Measurements from ENCODE around the gene RABGAP1L.
"Not testable (repeated sequence)": the region's sequence is repeated elsewhere in the genome, so short reads cannot be mapped to it uniquely, and the experiment has no call there.

The RABGAP1L gene

GRCh38 chr1:174497478-174497877 is 338.2 kb downstream of the RABGAP1L start:
- Histone ChIP-seq H3K4me3 (ENCODE audit: low read length) (no peak overlapping the region), H3K27ac (ENCODE audit: low read length) (no peak overlapping the region), H3K27me3 (ENCODE audit: low read depth, low read length) (no peaks in the 10 kb centered on the region), H3K4me1 (ENCODE audit: low read length) (no peaks in the 10 kb centered on the region), H3K9me3 (ENCODE audit: insufficient read depth, low read length) (no peaks in the 10 kb centered on the region), H3K9ac (ENCODE audit: low read length) (no peak overlapping the region), H3K36me3 (replicated peaks; ENCODE audit: low read depth, low read length) (no peaks in the 10 kb centered on the region), H3K4me2 (ENCODE audit: low read length) (no peak overlapping the region), H2AFZ (ENCODE audit: low read depth, low read length) (no peak overlapping the region), H3K79me2 (ENCODE audit: low read length) (no peaks in the 10 kb centered on the region), H4K20me1 (ENCODE audit: insufficient read depth, low read length) (no peaks in the 10 kb centered on the region)
- TF ChIP-seq CTCF (IDR thresholded peaks at IDR 0.05; ENCODE audit: low read depth, low read length) (no peak), EZH2phosphoT487 (IDR thresholded peaks at IDR 0.05; ENCODE audit: low read depth) (no peak)

- H3K27ac ChIP-seq (ENCODE audit: low read length); H3K79me2 ChIP-seq (ENCODE audit: low read length); H2AFZ ChIP-seq (ENCODE audit: low read depth, low read length); H3K27me3 ChIP-seq (ENCODE audit: low read depth, low read length); H3K9ac ChIP-seq (ENCODE audit: low read length); H3K4me1 ChIP-seq (ENCODE audit: low read length); H3K36me3 ChIP-seq (replicated peaks; ENCODE audit: low read depth, low read length); H3K9me3 ChIP-seq (ENCODE audit: insufficient read depth, low read length); H3K4me2 ChIP-seq (ENCODE audit: low read length); H3K4me3 ChIP-seq (ENCODE audit: low read length); H4K20me1 ChIP-seq (ENCODE audit: insufficient read depth, low read length): not testable (repeated sequence)
Measured at GRCh38 chr1:174516755-174517154, 357.4 kb downstream of the RABGAP1L start.

GRCh38 chr1:174519844-174520243 is 360.5 kb downstream of the RABGAP1L start:
- Histone ChIP-seq H3K79me2 (ENCODE audit: low read length) (no peaks in the 10 kb centered on the region), H3K9me3 (ENCODE audit: insufficient read depth, low read length) (no peaks in the 10 kb centered on the region), H2AFZ (ENCODE audit: low read depth, low read length) (no peak overlapping the region), H3K27ac (ENCODE audit: low read length) (no peak overlapping the region), H3K36me3 (replicated peaks; ENCODE audit: low read depth, low read length) (no peaks in the 10 kb centered on the region), H4K20me1 (ENCODE audit: insufficient read depth, low read length) (no peaks in the 10 kb centered on the region), H3K9ac (ENCODE audit: low read length) (no peak overlapping the region), H3K4me2 (ENCODE audit: low read length) (no peak overlapping the region), H3K27me3 (ENCODE audit: low read depth, low read length) (no peaks in the 10 kb centered on the region), H3K4me3 (ENCODE audit: low read length) (no peak overlapping the region), H3K4me1 (ENCODE audit: low read length) (no peaks in the 10 kb centered on the region)
- TF ChIP-seq CTCF (IDR thresholded peaks at IDR 0.05; ENCODE audit: low read depth, low read length) = no peak
- no peak for TF ChIP-seq EZH2phosphoT487 (IDR thresholded peaks at IDR 0.05; ENCODE audit: low read depth)

GRCh38 chr1:174531751-174532150 is 372.4 kb downstream of the RABGAP1L start:
- Histone ChIP-seq H3K9ac (ENCODE audit: low read length) (no peak overlapping the region), H3K27ac (ENCODE audit: low read length) (no peak overlapping the region), H3K4me1 (ENCODE audit: low read length) (peaks cover 11% of the 10 kb centered on the region), H3K27me3 (ENCODE audit: low read depth, low read length) (no peaks in the 10 kb centered on the region), H4K20me1 (ENCODE audit: insufficient read depth, low read length) (no peaks in the 10 kb centered on the region), H3K4me3 (ENCODE audit: low read length) (no peak overlapping the region), H3K9me3 (ENCODE audit: insufficient read depth, low read length) (peaks cover 11% of the 10 kb centered on the region; the same call in 1 of the 2 replicates), H3K79me2 (ENCODE audit: low read length) (peaks cover 4% of the 10 kb centered on the region), H3K36me3 (replicated peaks; ENCODE audit: low read depth, low read length) (peaks cover 17% of the 10 kb centered on the region), H2AFZ (ENCODE audit: low read depth, low read length) (no peak overlapping the region), H3K4me2 (ENCODE audit: low read length) (no peak overlapping the region)
- TF ChIP-seq EZH2phosphoT487 (IDR thresholded peaks at IDR 0.05; ENCODE audit: low read depth) (no peak), CTCF (IDR thresholded peaks at IDR 0.05; ENCODE audit: low read depth, low read length) (no peak)

GRCh38 chr1:174534789-174535188 is 375.5 kb downstream of the RABGAP1L start:
- Histone ChIP-seq H4K20me1 (ENCODE audit: insufficient read depth, low read length) (no peaks in the 10 kb centered on the region), H3K4me3 (ENCODE audit: low read length) (no peak overlapping the region), H3K9me3 (ENCODE audit: insufficient read depth, low read length) (peaks cover 11% of the 10 kb centered on the region; the same call in 1 of the 2 replicates), H2AFZ (ENCODE audit: low read depth, low read length) (no peak overlapping the region), H3K27me3 (ENCODE audit: low read depth, low read length) (no peaks in the 10 kb centered on the region), H3K27ac (ENCODE audit: low read length) (no peak overlapping the region), H3K9ac (ENCODE audit: low read length) (no peak overlapping the region), H3K4me2 (ENCODE audit: low read length) (no peak overlapping the region), H3K4me1 (ENCODE audit: low read length) (no peaks in the 10 kb centered on the region), H3K79me2 (ENCODE audit: low read length) (no peaks in the 10 kb centered on the region), H3K36me3 (replicated peaks; ENCODE audit: low read depth, low read length) (peaks cover 16% of the 10 kb centered on the region)
- TF ChIP-seq EZH2phosphoT487 (IDR thresholded peaks at IDR 0.05; ENCODE audit: low read depth) (no peak), CTCF (IDR thresholded peaks at IDR 0.05; ENCODE audit: low read depth, low read length) (no peak)
